SK-N-SH (cell line): ENCODE data around the gene TRPV6.

Experiments
- CTCF ChIP-seq: fragments of 200-600 bp; sonication (generic); IDR thresholded peaks from 2 replicates; pipeline ENCODE4 v1.6.1; 2017; ENCODE audit warnings: antibody characterized with exemption, mild to moderate bottlenecking, moderate library complexity
- EZH2phosphoT487 ChIP-seq: fragments of 200-600 bp; sonication (generic); IDR thresholded peaks from 2 replicates; pipeline ENCODE4 v1.6.1; 2017; ENCODE audit warnings: low read depth, mixed run types, mild to moderate bottlenecking, antibody characterized with exemption, moderate library complexity, borderline replicate concordance
- GATA2 ChIP-seq: sonication (generic); formaldehyde crosslinking; IDR thresholded peaks from 2 replicates; pipeline ENCODE4 v1.5.0; 2020; ENCODE audit warnings: mild to moderate bottlenecking, missing genetic modification reagents
- MAX ChIP-seq: IDR thresholded peaks from 2 replicates; pipeline ENCODE4 v1.4.0; 2012; ENCODE audit warnings: low read depth
- PBX3 ChIP-seq: IDR thresholded peaks from 2 replicates; pipeline ENCODE4; 2012
- POLR2AphosphoS5 ChIP-seq: IDR thresholded peaks from 2 replicates; pipeline ENCODE4 v1.6.1; 2012; ENCODE audit warnings: low read depth, low read length
- RAD21 ChIP-seq: IDR thresholded peaks from 2 replicates; pipeline ENCODE4 v1.6.1; 2012; ENCODE audit warnings: mild to moderate bottlenecking, low read length
- REST ChIP-seq: IDR thresholded peaks from 2 replicates; pipeline ENCODE4 v1.6.1; 2012; ENCODE audit warnings: mild to moderate bottlenecking, low read depth, low read length, moderate library complexity
- RFX5 ChIP-seq: IDR thresholded peaks from 2 replicates; pipeline ENCODE4 v1.6.1; 2012; ENCODE audit warnings: mild to moderate bottlenecking, improper control_type of control experiment, low read length
- RXRA ChIP-seq: IDR thresholded peaks from 2 replicates; pipeline ENCODE4 v1.4.0; 2012; ENCODE audit warnings: low read depth, mild to moderate bottlenecking, borderline replicate concordance
- SIN3A ChIP-seq: IDR thresholded peaks from 2 replicates; pipeline ENCODE4 v1.6.1; 2012; ENCODE audit warnings: low read depth, mild to moderate bottlenecking, low read length, moderate library complexity, borderline replicate concordance
- TAF1 ChIP-seq: IDR thresholded peaks from 2 replicates; pipeline ENCODE4 v1.6.1; 2012; ENCODE audit warnings: low read depth, mild to moderate bottlenecking, low read length, moderate library complexity, borderline replicate concordance
- USF2 ChIP-seq: fragments of 150-350 bp; IDR thresholded peaks from 2 replicates; pipeline ENCODE4 v1.6.1; 2017; ENCODE audit warnings: antibody characterized with exemption, low read length, low read depth, borderline replicate concordance

GRCh38 chr7:142832417-142832816 is 53.1 kb downstream of the TRPV6 start:
- TF ChIP-seq TAF1 (no peak), USF2 (no peak), CTCF (no peak), PBX3 (no peak), POLR2AphosphoS5 (no peak), RAD21 (no peak), RXRA (no peak), GATA2 (no peak), RFX5 (no peak), REST (no peak), EZH2phosphoT487 (no peak), MAX (no peak), SIN3A (no peak)
